Neural cell (in vitro differentiated cells): ENCODE results near the gene ZNF548. TPM values are rescaled to one million over a fixed set of nuclear protein-coding genes. Genes with fewer than 3 reads are reported as not detected.

Experiments used
- H2AFZ ChIP-seq: fragments of 200-600, 300-800 bp; sonication (generic), shearing (Covaris generic); 2 replicates; pipeline ENCODE4 v1.6.0; 2014; ENCODE audit warnings: low read depth, mild to moderate bottlenecking, antibody characterized with exemption, low read length, moderate library complexity
- H3F3A ChIP-seq: fragments of 200-600 bp; shearing (Covaris generic); 2 replicates; pipeline ENCODE4 v1.6.1; 2016; ENCODE audit warnings: mild to moderate bottlenecking, moderate library complexity, mixed read lengths, antibody characterized with exemption, low read length; ENCODE audit not compliant: insufficient read depth, poor library complexity, severe bottlenecking
- H3K27ac ChIP-seq: fragments of 200-600, 300-800 bp; sonication (generic), shearing (Covaris generic); 2 replicates; pipeline ENCODE4 v1.5.1; 2014; ENCODE audit warnings: mild to moderate bottlenecking, low read length, moderate library complexity
- H3K27me3 ChIP-seq: fragments of 300-800, 200-600 bp; sonication (generic), shearing (Covaris generic); 2 replicates; pipeline ENCODE4 v1.6.0; 2014; ENCODE audit warnings: mild to moderate bottlenecking, low read depth, low read length, moderate library complexity; ENCODE audit not compliant: insufficient read depth
- H3K36me3 ChIP-seq: fragments of 300-800, 200-600 bp; sonication (generic), shearing (Covaris generic); 2 replicates; pipeline ENCODE4 v1.5.1; 2014; ENCODE audit warnings: mild to moderate bottlenecking, antibody characterized with exemption, low read length, moderate library complexity; ENCODE audit not compliant: insufficient read depth
- H3K4me2 ChIP-seq: fragments of 300-800, 200-600 bp; sonication (generic), shearing (Covaris generic); 2 replicates; pipeline ENCODE4 v1.6.0; 2014; ENCODE audit warnings: mild to moderate bottlenecking, low read length
- H3K4me3 ChIP-seq: fragments of 300-800, 200-600 bp; sonication (generic), shearing (Covaris generic); 2 replicates; pipeline ENCODE4 v1.5.1; 2014; ENCODE audit warnings: mild to moderate bottlenecking, low read length, moderate library complexity
- H3K79me2 ChIP-seq: fragments of 200-600 bp; shearing (Covaris generic); replicated peaks from 2 replicates; pipeline ENCODE4 v1.6.0; 2014; ENCODE audit warnings: mild to moderate bottlenecking, low read length, moderate library complexity; ENCODE audit not compliant: insufficient read depth
- H3K9ac ChIP-seq: fragments of 300-800, 200-600 bp; sonication (generic), shearing (Covaris generic); 2 replicates; pipeline ENCODE4 v1.6.1; 2016; ENCODE audit warnings: mild to moderate bottlenecking, low read length, mixed read lengths
- H3K9me2 ChIP-seq: fragments of 200-600 bp; shearing (Covaris generic); 2 replicates; pipeline ENCODE4 v1.6.1; 2016; ENCODE audit warnings: mild to moderate bottlenecking, low read length, mixed read lengths; ENCODE audit not compliant: insufficient read depth
- H3K9me3 ChIP-seq: fragments of 200-600, 300-800 bp; sonication (generic), shearing (Covaris generic); 2 replicates; pipeline ENCODE4 v1.6.1; 2016; ENCODE audit warnings: mild to moderate bottlenecking, mixed run types, low read length, moderate library complexity, mixed read lengths
- H4K20me1 ChIP-seq: fragments of 200-600 bp; shearing (Covaris generic); 2 replicates; pipeline ENCODE4 v1.6.1; 2016; ENCODE audit warnings: mild to moderate bottlenecking, mixed run types; ENCODE audit not compliant: insufficient read depth
- EP300 ChIP-seq: fragments of 450-650 bp; conservative IDR thresholded peaks from 2 replicates; pipeline ENCODE4 v1.6.1; 2014; ENCODE audit warnings: antibody characterized with exemption, mild to moderate bottlenecking, moderate library complexity; ENCODE audit not compliant: poor library complexity, severe bottlenecking
- EZH2 ChIP-seq: fragments of 200-600, 300-800 bp; shearing (Covaris generic), sonication (generic); IDR thresholded peaks from 2 replicates; pipeline ENCODE4 v1.6.1; 2014; ENCODE audit warnings: antibody characterized with exemption, low read length, borderline replicate concordance, mild to moderate bottlenecking; ENCODE audit not compliant: insufficient read depth, poor library complexity, severe bottlenecking
- MXI1 ChIP-seq: fragments of 450-650 bp; conservative IDR thresholded peaks from 2 replicates; pipeline ENCODE4 v1.6.1; 2014; ENCODE audit warnings: antibody characterized with exemption, mild to moderate bottlenecking; ENCODE audit not compliant: poor library complexity, severe bottlenecking
- POLR2AphosphoS5 ChIP-seq: IDR thresholded peaks from 2 replicates; pipeline ENCODE4 v1.6.1; 2012
- RAD21 ChIP-seq: fragments of 450-650 bp; conservative IDR thresholded peaks from 2 replicates; pipeline ENCODE4 v1.6.1; 2014; ENCODE audit warnings: antibody characterized with exemption, mild to moderate bottlenecking, moderate library complexity
- SMC3 ChIP-seq: fragments of 450-650 bp; conservative IDR thresholded peaks from 2 replicates; pipeline ENCODE4 v1.6.1; 2014; ENCODE audit warnings: antibody characterized with exemption, mild to moderate bottlenecking, moderate library complexity; ENCODE audit not compliant: poor library complexity
- TAF1 ChIP-seq: IDR thresholded peaks from 2 replicates; pipeline ENCODE4 v1.6.1; 2012; ENCODE audit warnings: low read depth
- polyA plus RNA-seq: library from polyadenylated mRNA; depleted of rRNA; stranded (reverse); fragments of >200 nt; gene quantifications from 2 replicates; pipeline ENCODE4 v1.2.3, GENCODE V29; 2014
- TF ChIP-seq, protein P1 (sequence below): fragments of 450-650 bp; IDR thresholded peaks from 2 replicates; pipeline ENCODE4 v1.5.1; 2014; ENCODE audit warnings: antibody characterized with exemption, mild to moderate bottlenecking, moderate library complexity; ENCODE audit not compliant: poor library complexity, severe bottlenecking
- TF ChIP-seq, protein P2 (sequence below): IDR thresholded peaks from 2 replicates; pipeline ENCODE4 v1.6.1; 2012; ENCODE audit warnings: borderline replicate concordance

Gene ZNF548
- polyA plus RNA-seq, 1 donor from 2014 or later = 78.7 TPM

DNA sequence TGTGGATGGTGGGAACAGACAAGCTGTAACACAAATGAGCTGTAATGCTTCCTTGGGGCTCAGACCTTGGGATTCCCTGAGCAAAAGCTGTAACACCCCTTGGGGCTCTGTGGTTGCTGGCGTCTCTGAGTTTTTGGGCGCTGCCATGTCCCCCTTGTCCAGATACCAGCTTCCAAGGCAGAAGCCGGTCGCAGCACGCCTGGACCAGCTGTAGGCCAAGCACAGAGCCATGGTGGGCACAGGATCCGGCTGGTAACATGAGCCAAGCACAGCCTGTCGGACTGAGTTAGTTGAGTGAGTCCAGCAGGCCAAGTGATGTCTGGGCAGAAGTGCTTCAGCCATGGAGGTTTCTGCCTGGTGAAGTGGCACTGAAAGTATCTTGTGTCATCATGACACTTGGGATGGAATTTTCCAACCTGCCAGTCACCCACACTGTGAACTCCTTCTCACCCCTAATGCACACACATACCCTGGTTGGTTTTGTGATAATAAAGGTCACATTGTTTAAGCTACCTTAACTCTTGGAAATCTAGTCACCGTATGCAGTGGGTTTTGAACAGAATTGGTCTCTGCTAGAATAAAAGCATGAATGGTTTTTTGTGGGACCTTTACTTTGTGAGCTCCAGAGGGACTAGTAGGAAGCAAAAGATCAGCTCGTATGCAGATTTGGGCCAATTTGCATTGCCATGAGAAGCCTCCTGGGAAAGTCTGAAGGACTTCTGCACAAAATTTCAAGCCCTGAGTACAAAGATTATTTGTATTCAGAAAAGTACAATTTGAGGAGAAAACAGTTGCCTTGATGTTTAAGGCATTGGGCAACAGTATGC, 14.3 kb downstream of the ZNF548 start:
- H3K36me3 ChIP-seq = peaks cover 6% of the 10 kb centered on the region
- H3K9me2 ChIP-seq = no peaks in the 10 kb centered on the region
- TF ChIP-seq RAD21 (no peak), SMC3 (no peak), POLR2AphosphoS5 (no peak), EP300 (no peak), MXI1 (no peak), EZH2 (no peak), TAF1 (no peak)
- TF ChIP-seq, protein P1, sequence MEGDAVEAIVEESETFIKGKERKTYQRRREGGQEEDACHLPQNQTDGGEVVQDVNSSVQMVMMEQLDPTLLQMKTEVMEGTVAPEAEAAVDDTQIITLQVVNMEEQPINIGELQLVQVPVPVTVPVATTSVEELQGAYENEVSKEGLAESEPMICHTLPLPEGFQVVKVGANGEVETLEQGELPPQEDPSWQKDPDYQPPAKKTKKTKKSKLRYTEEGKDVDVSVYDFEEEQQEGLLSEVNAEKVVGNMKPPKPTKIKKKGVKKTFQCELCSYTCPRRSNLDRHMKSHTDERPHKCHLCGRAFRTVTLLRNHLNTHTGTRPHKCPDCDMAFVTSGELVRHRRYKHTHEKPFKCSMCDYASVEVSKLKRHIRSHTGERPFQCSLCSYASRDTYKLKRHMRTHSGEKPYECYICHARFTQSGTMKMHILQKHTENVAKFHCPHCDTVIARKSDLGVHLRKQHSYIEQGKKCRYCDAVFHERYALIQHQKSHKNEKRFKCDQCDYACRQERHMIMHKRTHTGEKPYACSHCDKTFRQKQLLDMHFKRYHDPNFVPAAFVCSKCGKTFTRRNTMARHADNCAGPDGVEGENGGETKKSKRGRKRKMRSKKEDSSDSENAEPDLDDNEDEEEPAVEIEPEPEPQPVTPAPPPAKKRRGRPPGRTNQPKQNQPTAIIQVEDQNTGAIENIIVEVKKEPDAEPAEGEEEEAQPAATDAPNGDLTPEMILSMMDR = no peak
- TF ChIP-seq, protein P2, sequence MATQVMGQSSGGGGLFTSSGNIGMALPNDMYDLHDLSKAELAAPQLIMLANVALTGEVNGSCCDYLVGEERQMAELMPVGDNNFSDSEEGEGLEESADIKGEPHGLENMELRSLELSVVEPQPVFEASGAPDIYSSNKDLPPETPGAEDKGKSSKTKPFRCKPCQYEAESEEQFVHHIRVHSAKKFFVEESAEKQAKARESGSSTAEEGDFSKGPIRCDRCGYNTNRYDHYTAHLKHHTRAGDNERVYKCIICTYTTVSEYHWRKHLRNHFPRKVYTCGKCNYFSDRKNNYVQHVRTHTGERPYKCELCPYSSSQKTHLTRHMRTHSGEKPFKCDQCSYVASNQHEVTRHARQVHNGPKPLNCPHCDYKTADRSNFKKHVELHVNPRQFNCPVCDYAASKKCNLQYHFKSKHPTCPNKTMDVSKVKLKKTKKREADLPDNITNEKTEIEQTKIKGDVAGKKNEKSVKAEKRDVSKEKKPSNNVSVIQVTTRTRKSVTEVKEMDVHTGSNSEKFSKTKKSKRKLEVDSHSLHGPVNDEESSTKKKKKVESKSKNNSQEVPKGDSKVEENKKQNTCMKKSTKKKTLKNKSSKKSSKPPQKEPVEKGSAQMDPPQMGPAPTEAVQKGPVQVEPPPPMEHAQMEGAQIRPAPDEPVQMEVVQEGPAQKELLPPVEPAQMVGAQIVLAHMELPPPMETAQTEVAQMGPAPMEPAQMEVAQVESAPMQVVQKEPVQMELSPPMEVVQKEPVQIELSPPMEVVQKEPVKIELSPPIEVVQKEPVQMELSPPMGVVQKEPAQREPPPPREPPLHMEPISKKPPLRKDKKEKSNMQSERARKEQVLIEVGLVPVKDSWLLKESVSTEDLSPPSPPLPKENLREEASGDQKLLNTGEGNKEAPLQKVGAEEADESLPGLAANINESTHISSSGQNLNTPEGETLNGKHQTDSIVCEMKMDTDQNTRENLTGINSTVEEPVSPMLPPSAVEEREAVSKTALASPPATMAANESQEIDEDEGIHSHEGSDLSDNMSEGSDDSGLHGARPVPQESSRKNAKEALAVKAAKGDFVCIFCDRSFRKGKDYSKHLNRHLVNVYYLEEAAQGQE = no peak
- H3K4me3 ChIP-seq = no peak overlapping the region
- H3K9ac ChIP-seq = no peak overlapping the region
- no peaks in the 10 kb centered on the region for H3K79me2 ChIP-seq
- H3K9me3 ChIP-seq = no peaks in the 10 kb centered on the region
- no peaks in the 10 kb centered on the region for H4K20me1 ChIP-seq
- no peak overlapping the region for H3K27ac ChIP-seq
- H2AFZ ChIP-seq = no peak overlapping the region
- no peak overlapping the region for H3K4me2 ChIP-seq
- no peaks in the 10 kb centered on the region for H3K27me3 ChIP-seq
- no peaks in the 10 kb centered on the region for H3F3A ChIP-seq

DNA sequence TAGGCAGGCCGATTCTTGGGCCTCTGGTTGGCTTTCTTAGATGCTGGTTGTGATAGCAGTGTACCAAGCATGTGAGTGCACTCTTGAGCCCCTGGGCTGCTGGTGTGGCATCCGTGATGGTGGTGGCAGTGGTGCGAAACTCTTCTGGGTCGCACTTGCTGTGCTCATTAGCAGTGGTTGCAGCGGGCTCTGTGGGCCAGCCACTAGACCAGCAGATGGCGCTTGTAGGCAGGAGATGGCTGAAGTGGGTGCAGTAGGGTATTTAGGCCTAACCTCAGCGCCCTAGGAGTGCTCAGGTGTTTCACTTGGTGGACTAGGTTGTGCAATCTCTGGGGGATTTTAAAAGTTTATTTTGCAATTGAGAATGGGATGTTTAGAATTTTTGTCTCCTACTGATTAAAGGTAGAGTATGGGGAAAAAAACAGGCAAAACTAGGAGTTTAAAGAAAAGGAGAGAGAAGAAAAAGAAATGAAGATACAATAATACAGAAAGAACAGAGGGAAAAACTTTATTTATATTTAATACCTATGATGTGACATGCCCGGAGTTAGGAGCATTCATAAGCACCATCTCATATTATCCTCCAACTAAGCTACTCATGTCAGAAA, 17.0 kb downstream of the ZNF548 start:
- no peak overlapping the region for H2AFZ ChIP-seq
- no peak overlapping the region for H3K27ac ChIP-seq
- H3K79me2 ChIP-seq = no peaks in the 10 kb centered on the region
- H4K20me1 ChIP-seq = no peaks in the 10 kb centered on the region
- no peak overlapping the region for H3K4me3 ChIP-seq
- no peaks in the 10 kb centered on the region for H3K9me2 ChIP-seq
- H3K4me2 ChIP-seq = no peak overlapping the region
- H3K9me3 ChIP-seq = no peaks in the 10 kb centered on the region
- H3F3A ChIP-seq = no peaks in the 10 kb centered on the region
- H3K36me3 ChIP-seq = no peaks in the 10 kb centered on the region
- TF ChIP-seq, protein P1 = peak; percentile 75
- TF ChIP-seq POLR2AphosphoS5 (no peak), EZH2 (no peak), EP300 (no peak), MXI1 (peak; percentile 26), TAF1 (no peak), SMC3 (peak; percentile 75), RAD21 (peak; percentile 76)
- TF ChIP-seq, protein P2 = no peak
- no peak overlapping the region for H3K9ac ChIP-seq
- no peaks in the 10 kb centered on the region for H3K27me3 ChIP-seq
